SK-N-SH (cell line): ENCODE data around the gene CFAP107. TPM values are rescaled to one million over a fixed set of nuclear protein-coding genes. Genes with fewer than 3 reads are reported as not detected.

Source experiments
- CTCF ChIA-PET: fragments of 300-600, 350-600 bp; formaldehyde crosslinking; extraction: SDS; loops from one replicate; lab custom pipeline; 2021; lab: Yijun Ruan, JAX
- POLR2A ChIA-PET: fragments of 350-600 bp; sonication (Branson Sonifier 250); formaldehyde crosslinking; extraction: SDS; loops from one replicate; lab custom pipeline; 2020; ENCODE audit warnings: antibody characterized with exemption, inconsistent platforms; lab: Yijun Ruan, JAX
- DNase-seq: peaks from one replicate; pipeline ENCODE4 v3.0.0; 2012
- H2AFZ ChIP-seq: fragments of 200-600 bp; sonication (generic); 2 replicates; pipeline ENCODE4 v1.8.1; 2016; ENCODE audit warnings: antibody characterized with exemption, mild to moderate bottlenecking, low read depth
- H3F3A ChIP-seq: fragments of 200-600 bp; sonication (generic); replicated peaks from 2 replicates; pipeline ENCODE3; 2016; ENCODE audit warnings: antibody characterized with exemption, mild to moderate bottlenecking; ENCODE audit not compliant: insufficient read depth
- H3K27ac ChIP-seq, 2 experiments: fragments of 200-500 bp in 1 of 2; fragments of 200-600 bp in 1 of 2; sonication (Bioruptor generic) in 1 of 2; sonication (generic), shearing (Covaris generic) in 1 of 2; 2 replicates each; pipeline versions ENCODE4 v1.5.1 to v1.6.1; 2014 to 2016; ENCODE audit warnings: low read depth in 2 of 2, inconsistent platforms in 1 of 2, low read length in 1 of 2, mild to moderate bottlenecking in 1 of 2, mixed read lengths in 1 of 2
- H3K27me3 ChIP-seq: fragments of 200-600 bp; sonication (generic), shearing (Covaris generic); 2 replicates; pipeline ENCODE4 v1.6.1; 2016; ENCODE audit warnings: mixed run types; ENCODE audit not compliant: insufficient read depth
- H3K36me3 ChIP-seq, 2 experiments: fragments of 200-500 bp in 1 of 2; fragments of 200-600 bp in 1 of 2; sonication (Bioruptor generic) in 1 of 2; sonication (generic) in 1 of 2; replicated peaks in 1 of 2; 2 replicates each; pipeline versions ENCODE3 to v1.5.1; 2014 to 2016; ENCODE audit warnings: low read length in 1 of 2, mild to moderate bottlenecking in 1 of 2; ENCODE audit not compliant: insufficient read depth in 2 of 2, control insufficient read depth in 1 of 2
- H3K4me1 ChIP-seq, 2 experiments: fragments of 200-500 bp in 1 of 2; fragments of 200-600 bp in 1 of 2; sonication (Bioruptor generic) in 1 of 2; sonication (generic), shearing (Covaris generic) in 1 of 2; 2 replicates each; pipeline versions ENCODE4 v1.5.1 to v1.6.1; 2014 to 2016; ENCODE audit warnings: low read depth in 1 of 2, low read length in 1 of 2, mixed run types in 1 of 2; ENCODE audit not compliant: insufficient read depth in 2 of 2, control insufficient read depth in 1 of 2
- H3K4me2 ChIP-seq: fragments of 200-600 bp; sonication (generic), shearing (Covaris generic); 2 replicates; pipeline ENCODE4 v1.6.1; 2017; ENCODE audit warnings: mixed run types
- H3K4me3 ChIP-seq, 2 experiments: fragments of 200-500 bp in 1 of 2; fragments of 200-600 bp in 1 of 2; sonication (Bioruptor generic) in 1 of 2; sonication (generic), shearing (Covaris generic) in 1 of 2; 2 replicates each; pipeline versions ENCODE4 v1.5.1 to v1.8.1; 2014 to 2016; ENCODE audit warnings: low read depth in 2 of 2, inconsistent platforms in 1 of 2, low read length in 1 of 2, mild to moderate bottlenecking in 1 of 2, mixed read lengths in 1 of 2, moderate library complexity in 1 of 2
- H3K79me2 ChIP-seq: fragments of 200-600 bp; sonication (generic); 2 replicates; pipeline ENCODE4 v1.8.1; 2017; ENCODE audit warnings: mild to moderate bottlenecking; ENCODE audit not compliant: insufficient read depth
- H3K9ac ChIP-seq: fragments of 200-600 bp; sonication (generic); 2 replicates; pipeline ENCODE4 v1.6.1; 2017; ENCODE audit warnings: mixed run types
- H3K9me2 ChIP-seq: fragments of 200-600 bp; sonication (generic); 2 replicates; pipeline ENCODE4 v1.6.1; 2017; ENCODE audit warnings: mixed run types
- H3K9me3 ChIP-seq: fragments of 200-600 bp; sonication (generic); 2 replicates; pipeline ENCODE4 v1.6.1; 2017; ENCODE audit warnings: mixed run types, mild to moderate bottlenecking, moderate library complexity
- H4K20me1 ChIP-seq: fragments of 200-600 bp; sonication (generic); 2 replicates; pipeline ENCODE4 v1.6.1; 2017; ENCODE audit warnings: mild to moderate bottlenecking, mixed run types; ENCODE audit not compliant: insufficient read depth
- CHD2 ChIP-seq: fragments of 150-350 bp; IDR thresholded peaks from 2 replicates; pipeline ENCODE4 v1.6.1; 2018; ENCODE audit warnings: low read length; ENCODE audit not compliant: partially characterized antibody
- EZH2phosphoT487 ChIP-seq: fragments of 200-600 bp; sonication (generic); IDR thresholded peaks from 2 replicates; pipeline ENCODE4 v1.6.1; 2017; ENCODE audit warnings: low read depth, mixed run types, mild to moderate bottlenecking, antibody characterized with exemption, moderate library complexity, borderline replicate concordance
- FOXM1 ChIP-seq: IDR thresholded peaks from 2 replicates; pipeline ENCODE4 v1.4.0; 2012; ENCODE audit warnings: low read depth, mild to moderate bottlenecking
- NRF1 ChIP-seq: IDR thresholded peaks from 2 replicates; pipeline ENCODE4 v1.6.1; 2012; ENCODE audit warnings: low read depth, mild to moderate bottlenecking, low read length
- PBX3 ChIP-seq: IDR thresholded peaks from 2 replicates; pipeline ENCODE4; 2012
- REST ChIP-seq: IDR thresholded peaks from 2 replicates; pipeline ENCODE4 v1.6.1; 2012; ENCODE audit warnings: mild to moderate bottlenecking, low read depth, low read length, moderate library complexity
- SMC3 ChIP-seq: IDR thresholded peaks from 2 replicates; pipeline ENCODE4 v1.6.1; 2012; ENCODE audit warnings: low read depth, low read length, improper control_type of control experiment
- TCF12 ChIP-seq: IDR thresholded peaks from 2 replicates; pipeline ENCODE4 v1.4.0; 2012
- USF1 ChIP-seq: IDR thresholded peaks from 2 replicates; pipeline ENCODE4 v1.4.0; 2012; ENCODE audit warnings: low read depth, borderline replicate concordance
- YY1 ChIP-seq: IDR thresholded peaks from 2 replicates; pipeline ENCODE4 v1.4.0; 2012; ENCODE audit warnings: low read depth, mild to moderate bottlenecking
- ZBTB33 ChIP-seq: IDR thresholded peaks from 2 replicates; pipeline ENCODE4 v1.4.0; 2012; ENCODE audit warnings: low read depth, borderline replicate concordance
- WGBS: methylation state at CpG from one replicate; pipeline ENCODE4 v1.1.6; 2017; ENCODE audit warnings: low lambda C conversion rate; 5-methylcytosine and 5-hydroxymethylcytosine counted together
- polyA plus RNA-seq, 3 experiments: library from polyadenylated mRNA; depleted of rRNA; stranded (reverse); fragments of >200 nt; gene quantifications; 2 replicates each; pipeline ENCODE4 v1.2.3, GENCODE V29; 2012

The CFAP107 gene
- polyA plus RNA-seq, 1 of the 3 experiments (the other 2 are of a cell fraction), result not detected

GRCh38 chr1:12757836-12758235 lies 11.8 kb downstream of the CFAP107 start:
- TF ChIP-seq ZBTB33 (no peak), EZH2phosphoT487 (no peak), NRF1 (no peak), TCF12 (no peak), YY1 (no peak), SMC3 (no peak), PBX3 (no peak), FOXM1 (no peak), CHD2 (no peak), USF1 (no peak), REST (no peak)
- no peak overlapping the region for H2AFZ ChIP-seq
- ChIA-PET CTCF (interaction anchor here (1.1 kb wide), 1 partner anchor 137 kb away, joined by 3 read pairs; no protein-coding TSS in a partner anchor), POLR2A (no interaction called here)
- no peaks in the 10 kb centered on the region for H3K79me2 ChIP-seq
- no peak overlapping the region for H3K27ac ChIP-seq
- no peak for DNase-seq
- no peaks in the 10 kb centered on the region for H4K20me1 ChIP-seq
- H3K9me3 ChIP-seq, result no peaks in the 10 kb centered on the region
- H3K36me3 ChIP-seq, result no peaks in the 10 kb centered on the region
- no peak overlapping the region for H3K9ac ChIP-seq
- H3F3A ChIP-seq, result no peaks in the 10 kb centered on the region
- H3K27me3 ChIP-seq, result no peaks in the 10 kb centered on the region
- no peak overlapping the region for H3K4me3 ChIP-seq
- 12% methylated on average over 6 of the region's 6 CpGs for WGBS
- H3K4me2 ChIP-seq, result no peak overlapping the region
- H3K4me1 ChIP-seq, result no peaks in the 10 kb centered on the region
- no peaks in the 10 kb centered on the region for H3K9me2 ChIP-seq
